NCI-H524 (cell line): ENCODE results near the gene RNF187.
"Not testable (repeated sequence)": the region's sequence is repeated elsewhere in the genome, so short reads cannot be mapped to it uniquely, and the experiment has no call there.

ENCODE experiments used
- DNase-seq, 2 experiments: peaks; one replicate each; lab custom pipeline; 2025; lab: John Stamatoyannopoulos, UW

The RNF187 gene

DNA sequence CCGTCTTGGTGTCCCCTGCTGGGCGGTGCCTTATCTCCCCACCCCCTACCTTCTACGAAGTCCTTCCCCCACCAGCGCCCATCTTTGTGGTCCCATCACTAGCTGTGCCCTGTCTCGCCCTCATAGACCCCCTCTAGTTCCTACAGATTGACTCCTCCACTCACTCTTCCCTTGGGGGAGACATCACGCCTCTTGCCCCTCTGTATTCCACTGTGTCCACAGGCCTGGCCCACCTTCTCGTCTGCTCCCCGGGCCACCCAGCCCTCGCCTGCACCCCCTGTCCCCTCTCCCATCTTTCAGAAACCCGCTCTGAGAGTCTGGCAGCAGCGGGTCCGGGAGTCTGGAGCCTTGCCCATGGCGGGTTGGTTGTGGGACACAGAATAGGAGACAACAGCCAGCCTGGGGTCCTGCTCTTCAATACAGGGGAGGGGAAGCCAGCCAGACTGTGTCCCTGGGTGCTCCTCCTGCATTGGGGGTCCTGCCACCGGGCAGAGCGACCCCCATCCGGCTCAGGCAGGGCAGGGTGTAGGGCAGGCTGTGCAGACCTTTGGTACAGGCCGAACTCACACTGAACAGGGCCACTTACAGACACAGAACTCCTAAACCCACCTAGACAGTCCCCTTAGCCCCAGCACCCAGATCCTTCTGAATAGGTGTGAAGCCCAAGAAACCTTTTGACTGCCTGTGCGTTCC is 1.1 kb downstream of the RNF187 start:
- peak in 1 of 2 experiments; percentile 14 for DNase-seq

GRCh38 chr1:228488818-228489674 is 1.9 kb downstream of the RNF187 start:
- DNase-seq, result no peak

- no peak for DNase-seq
Measured at GRCh38 chr1:228490120-228491078, 3.2 kb downstream of the RNF187 start.

GRCh38 chr1:228493141-228494043 is 6.2 kb downstream of the RNF187 start:
- DNase-seq, result no peak

- no peak for DNase-seq
Measured at GRCh38 chr1:228494044-228494353, 6.8 kb downstream of the RNF187 start.

DNA sequence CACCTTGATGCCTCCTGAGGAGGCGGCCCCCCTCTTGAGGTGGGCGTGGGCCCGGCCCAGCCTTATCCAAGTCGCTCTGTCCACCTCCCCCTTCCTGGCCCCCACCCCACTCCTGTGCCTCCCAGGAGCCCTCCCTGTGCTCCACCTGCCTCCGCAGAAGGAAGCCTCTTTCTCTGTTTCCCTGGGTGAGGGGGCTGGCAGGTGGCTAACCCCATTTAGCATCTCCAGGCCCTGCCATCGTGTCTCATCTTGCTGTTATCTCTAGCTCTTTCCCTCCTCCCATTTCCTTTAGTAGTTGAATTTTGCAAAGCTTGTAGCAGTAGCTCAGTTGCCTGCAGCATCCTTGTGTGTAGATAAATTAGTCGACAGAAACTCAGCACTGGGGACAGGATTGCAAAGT is 7.2 kb downstream of the RNF187 start:
- no peak for DNase-seq

- no peak for DNase-seq
Measured at GRCh38 chr1:228494970-228495853, 8.0 kb downstream of the RNF187 start.

DNA sequence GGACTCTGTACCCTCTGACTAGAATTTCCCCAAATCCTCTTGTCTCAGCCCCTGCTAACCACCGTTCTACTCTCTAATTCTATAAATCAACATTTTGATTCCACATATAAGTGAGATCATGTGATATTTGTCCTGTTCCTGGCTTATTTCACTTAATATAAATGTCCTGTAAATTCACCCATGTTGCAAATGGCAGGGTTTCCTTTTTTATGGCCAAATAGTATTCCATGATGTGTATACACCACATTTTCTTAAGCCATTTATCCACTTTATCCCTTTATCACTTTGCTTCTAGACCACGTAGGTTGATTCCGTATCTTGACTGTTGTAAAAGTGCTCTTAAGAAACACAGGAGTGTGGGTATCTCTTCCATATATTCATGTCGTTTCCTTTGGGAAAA is 8.9 kb downstream of the RNF187 start:
- no peak for DNase-seq

GRCh38 chr1:228496494-228496893 is 9.3 kb downstream of the RNF187 start:
- no peak for DNase-seq

- DNase-seq, result no peak
Measured at GRCh38 chr1:228497206-228497605, 10.0 kb downstream of the RNF187 start.

GRCh38 chr1:228497817-228498216 is 10.6 kb downstream of the RNF187 start:
- DNase-seq, result no peak

DNA sequence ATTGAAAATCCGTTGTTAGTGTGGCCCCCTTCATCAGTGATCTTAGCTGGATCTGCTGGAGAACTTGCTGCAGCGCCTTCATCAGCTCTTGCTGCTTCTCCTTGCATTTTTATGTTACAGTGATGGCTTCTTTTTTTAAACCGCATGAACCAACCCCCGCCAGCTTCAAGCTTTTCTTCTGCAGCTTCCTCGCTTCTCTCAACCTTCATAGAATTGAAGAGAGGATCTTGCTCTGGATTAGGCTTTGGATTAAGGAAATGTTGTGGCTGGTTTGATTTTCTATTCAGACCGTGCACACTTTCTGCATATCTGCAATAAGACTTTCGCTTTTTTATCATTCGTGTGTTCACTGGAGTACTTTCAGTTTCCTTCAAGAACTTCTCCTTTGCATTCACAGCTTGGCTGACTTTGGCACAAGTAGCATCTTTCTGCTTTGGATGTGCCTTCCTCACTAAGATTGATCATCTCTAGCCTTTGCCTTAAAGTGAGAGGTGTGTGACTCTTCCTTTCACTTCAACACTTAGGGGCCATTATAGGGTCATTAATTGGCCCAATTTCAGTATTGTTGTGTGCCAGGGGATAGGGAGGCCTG is 13.1 kb downstream of the RNF187 start:
- no peak for DNase-seq

- DNase-seq, result peak; percentile 42 to 78
Measured at GRCh38 chr1:228500901-228501871, 14.0 kb downstream of the RNF187 start.

- no peak for DNase-seq
Measured at GRCh38 chr1:228502522-228502921, 15.3 kb downstream of the RNF187 start.

GRCh38 chr1:228505944-228506343 is 18.8 kb downstream of the RNF187 start:
- DNase-seq, result not testable (repeated sequence)

GRCh38 chr1:228507961-228508652 is 20.9 kb downstream of the RNF187 start:
- DNase-seq, result no peak

- no peak for DNase-seq
Measured at GRCh38 chr1:228508840-228509415, 21.7 kb downstream of the RNF187 start.
